Smooth muscle cell (in vitro differentiated cells): Measurements from ENCODE around the gene GABPB2. TPM values are rescaled to one million over a fixed set of nuclear protein-coding genes. Genes with fewer than 3 reads are reported as not detected.
"Not testable (repeated sequence)": the region's sequence is repeated elsewhere in the genome, so short reads cannot be mapped to it uniquely, and the experiment has no call there.

Experiments
- DNase-seq: peaks from one replicate; lab custom pipeline; 2025; ENCODE audit not compliant: unreplicated experiment; lab: John Stamatoyannopoulos, UW
- H2AFZ ChIP-seq: fragments of 200-600 bp; sonication (generic); 2 replicates; pipeline ENCODE4 v1.6.0; 2016; ENCODE audit warnings: antibody characterized with exemption, low read depth, mild to moderate bottlenecking
- H3F3A ChIP-seq: fragments of 200-600 bp; sonication (generic); 2 replicates; pipeline ENCODE4 v1.6.0; 2017; ENCODE audit warnings: antibody characterized with exemption, low read depth
- H3K27ac ChIP-seq: fragments of 200-600 bp; sonication (generic); 2 replicates; pipeline ENCODE4 v1.5.1; 2016; ENCODE audit warnings: low read depth, mild to moderate bottlenecking
- H3K27me3 ChIP-seq: fragments of 200-600 bp; sonication (generic); 2 replicates; pipeline ENCODE4 v1.6.1; 2016; ENCODE audit warnings: low read depth, mild to moderate bottlenecking
- H3K36me3 ChIP-seq: fragments of 200-600 bp; sonication (generic); 2 replicates; pipeline ENCODE4 v1.5.1; 2016; ENCODE audit warnings: low read depth
- H3K4me1 ChIP-seq: fragments of 200-600 bp; sonication (generic); 2 replicates; pipeline ENCODE4 v1.5.1; 2016; ENCODE audit warnings: low read depth
- H3K4me2 ChIP-seq: fragments of 200-600 bp; sonication (generic); 2 replicates; pipeline ENCODE4 v1.6.0; 2016; ENCODE audit warnings: mild to moderate bottlenecking
- H3K4me3 ChIP-seq: fragments of 200-600 bp; sonication (generic); 2 replicates; pipeline ENCODE4 v1.5.1; 2016; ENCODE audit warnings: mild to moderate bottlenecking
- H3K79me2 ChIP-seq: fragments of 200-600 bp; sonication (generic); 2 replicates; pipeline ENCODE4 v1.6.0; 2016; ENCODE audit warnings: low read depth, mild to moderate bottlenecking
- H3K9ac ChIP-seq: fragments of 200-600 bp; sonication (generic); 2 replicates; pipeline ENCODE4 v1.6.0; 2016; ENCODE audit warnings: low read depth
- H3K9me3 ChIP-seq: fragments of 200-600 bp; sonication (generic); replicated peaks from 2 replicates; pipeline ENCODE4 v1.5.1; 2016; ENCODE audit warnings: low read depth
- H4K20me1 ChIP-seq: fragments of 200-600 bp; sonication (generic); 2 replicates; pipeline ENCODE4 v1.6.0; 2016; ENCODE audit warnings: low read depth
- WGBS: methylation state at CpG from one replicate; pipeline ENCODE4 v1.1.7; 2016; ENCODE audit warnings: low lambda C conversion rate; 5-methylcytosine and 5-hydroxymethylcytosine counted together
- polyA plus RNA-seq: library from polyadenylated mRNA; unstranded; fragments of >200 nt; fragmentation: Nextera tagmentation; extraction: Ambion mirVana; gene quantifications from 2 replicates; pipeline ENCODE4 v1.2.1, GENCODE V29; 2016
- total RNA-seq: library from RNA; depleted of rRNA; stranded (reverse); fragments of >200 nt; gene quantifications from 2 replicates; pipeline ENCODE4 v1.2.3, GENCODE V29; 2014
- TF ChIP-seq, protein P1 (sequence below): fragments of 200-600 bp; sonication (generic); IDR thresholded peaks from 2 replicates; pipeline ENCODE4 v1.5.1; 2017; ENCODE audit warnings: borderline replicate concordance, mild to moderate bottlenecking, antibody characterized with exemption; ENCODE audit not compliant: insufficient read depth, poor library complexity, severe bottlenecking

Gene GABPB2
- total and polyA plus RNA-seq, 2 experiments from 2014 or later, result 1.3 to 3.6 TPM

DNA sequence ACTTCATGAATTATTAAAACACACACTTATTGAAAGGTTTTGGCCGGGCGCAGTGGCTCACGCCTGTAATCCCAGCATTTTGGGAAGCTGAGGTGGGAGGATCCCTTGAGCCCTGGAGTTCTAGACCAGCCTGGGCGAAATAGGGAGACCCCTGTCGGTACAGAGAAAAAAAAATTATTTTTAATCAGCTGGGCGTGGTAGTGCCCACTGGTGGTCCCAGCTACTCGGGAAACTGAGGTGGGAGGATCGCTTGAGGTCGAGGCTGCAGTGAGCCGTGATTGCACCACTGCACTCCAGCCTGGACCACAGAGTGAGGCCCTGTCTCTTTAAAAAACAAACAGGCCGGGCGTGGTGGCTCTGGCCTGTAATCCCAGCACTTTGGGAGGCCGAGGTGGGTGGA is 1.7 kb downstream of the GABPB2 start:
- TF ChIP-seq, protein P1, sequence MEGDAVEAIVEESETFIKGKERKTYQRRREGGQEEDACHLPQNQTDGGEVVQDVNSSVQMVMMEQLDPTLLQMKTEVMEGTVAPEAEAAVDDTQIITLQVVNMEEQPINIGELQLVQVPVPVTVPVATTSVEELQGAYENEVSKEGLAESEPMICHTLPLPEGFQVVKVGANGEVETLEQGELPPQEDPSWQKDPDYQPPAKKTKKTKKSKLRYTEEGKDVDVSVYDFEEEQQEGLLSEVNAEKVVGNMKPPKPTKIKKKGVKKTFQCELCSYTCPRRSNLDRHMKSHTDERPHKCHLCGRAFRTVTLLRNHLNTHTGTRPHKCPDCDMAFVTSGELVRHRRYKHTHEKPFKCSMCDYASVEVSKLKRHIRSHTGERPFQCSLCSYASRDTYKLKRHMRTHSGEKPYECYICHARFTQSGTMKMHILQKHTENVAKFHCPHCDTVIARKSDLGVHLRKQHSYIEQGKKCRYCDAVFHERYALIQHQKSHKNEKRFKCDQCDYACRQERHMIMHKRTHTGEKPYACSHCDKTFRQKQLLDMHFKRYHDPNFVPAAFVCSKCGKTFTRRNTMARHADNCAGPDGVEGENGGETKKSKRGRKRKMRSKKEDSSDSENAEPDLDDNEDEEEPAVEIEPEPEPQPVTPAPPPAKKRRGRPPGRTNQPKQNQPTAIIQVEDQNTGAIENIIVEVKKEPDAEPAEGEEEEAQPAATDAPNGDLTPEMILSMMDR, result no peak
- H3K79me2 ChIP-seq, result peaks cover 23% of the 10 kb centered on the region
- H3K4me1 ChIP-seq, result no peaks in the 10 kb centered on the region
- H4K20me1 ChIP-seq, result peaks cover 1% of the 10 kb centered on the region
- H3F3A ChIP-seq, result peaks cover 23% of the 10 kb centered on the region
- no peak for DNase-seq
- no peak overlapping the region for H3K9ac ChIP-seq
- no peak overlapping the region for H2AFZ ChIP-seq
- H3K4me3 ChIP-seq, result no peak overlapping the region
- 84% methylated on average over 13 of the region's 13 CpGs for WGBS
- H3K4me2 ChIP-seq, result no peak overlapping the region
- no peaks in the 10 kb centered on the region for H3K9me3 ChIP-seq
- no peaks in the 10 kb centered on the region for H3K36me3 ChIP-seq
- H3K27me3 ChIP-seq, result no peaks in the 10 kb centered on the region
- no peak overlapping the region for H3K27ac ChIP-seq

DNA sequence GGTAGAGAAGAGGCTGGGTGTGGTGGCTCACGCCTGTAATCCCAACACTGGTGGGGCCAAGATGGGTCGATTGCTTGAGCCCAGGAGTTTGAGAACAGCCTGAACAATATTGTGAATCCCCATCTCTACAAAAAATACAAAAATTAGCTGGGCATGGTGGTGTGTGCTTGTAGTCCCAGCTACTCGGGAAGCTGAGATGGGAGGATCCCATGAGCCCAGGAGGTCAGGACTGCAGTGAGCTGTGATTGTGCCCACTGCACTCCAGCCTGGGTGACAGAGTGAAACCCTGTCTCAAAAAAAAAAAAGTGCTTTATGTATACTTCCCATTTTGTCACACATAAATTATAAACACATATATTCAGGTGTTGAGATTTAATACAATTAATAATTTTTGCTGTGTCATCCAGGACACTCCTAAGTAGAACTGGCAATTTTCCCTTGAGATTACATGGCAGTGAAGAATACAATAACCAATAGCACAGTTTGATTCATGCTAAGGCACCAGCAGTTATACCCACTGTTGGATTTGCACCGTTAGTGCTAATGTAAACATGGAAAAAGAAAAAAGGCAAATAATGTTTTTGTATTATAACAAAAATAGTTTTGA is 15.5 kb downstream of the GABPB2 start:
- Histone ChIP-seq H3K4me1 (no peaks in the 10 kb centered on the region), H3K27ac (no peak overlapping the region), H3F3A (no peaks in the 10 kb centered on the region), H2AFZ (no peak overlapping the region), H3K4me3 (no peak overlapping the region), H3K9me3 (no peaks in the 10 kb centered on the region), H4K20me1 (no peaks in the 10 kb centered on the region), H3K9ac (no peak overlapping the region), H3K36me3 (no peaks in the 10 kb centered on the region), H3K79me2 (no peaks in the 10 kb centered on the region), H3K4me2 (no peak overlapping the region), H3K27me3 (no peaks in the 10 kb centered on the region)
- TF ChIP-seq, protein P1, result no peak
- no peak for DNase-seq
- 89% methylated on average over 4 of the region's 4 CpGs for WGBS

DNA sequence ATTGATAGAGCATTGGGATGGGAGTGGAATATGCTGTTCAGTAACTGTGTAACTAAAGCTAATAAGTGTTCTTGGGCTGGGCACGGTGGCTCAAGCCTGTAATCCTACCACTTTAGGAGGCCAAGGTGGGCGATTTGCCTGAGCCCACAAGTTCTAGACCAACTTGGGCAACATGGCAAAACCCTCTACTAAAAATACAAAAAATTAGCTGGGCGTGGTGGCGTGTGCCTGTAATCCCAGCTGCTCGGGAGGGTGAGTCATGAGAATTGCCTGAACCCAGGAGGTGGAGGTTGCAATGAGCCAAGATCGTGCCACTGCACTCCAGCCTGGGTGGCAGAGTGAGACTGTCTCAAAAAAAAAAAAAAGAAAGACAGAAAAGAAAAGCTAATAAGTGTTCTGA is 26.9 kb downstream of the GABPB2 start:
- H3K4me2 ChIP-seq, H4K20me1 ChIP-seq, DNase-seq, H2AFZ ChIP-seq, H3K27ac ChIP-seq, H3K36me3 ChIP-seq, H3K4me1 ChIP-seq, H3K9me3 ChIP-seq, H3K27me3 ChIP-seq, H3F3A ChIP-seq, H3K4me3 ChIP-seq, H3K79me2 ChIP-seq, H3K9ac ChIP-seq: not testable (repeated sequence)
- WGBS, result 84% methylated on average over 6 of the region's 6 CpGs

DNA sequence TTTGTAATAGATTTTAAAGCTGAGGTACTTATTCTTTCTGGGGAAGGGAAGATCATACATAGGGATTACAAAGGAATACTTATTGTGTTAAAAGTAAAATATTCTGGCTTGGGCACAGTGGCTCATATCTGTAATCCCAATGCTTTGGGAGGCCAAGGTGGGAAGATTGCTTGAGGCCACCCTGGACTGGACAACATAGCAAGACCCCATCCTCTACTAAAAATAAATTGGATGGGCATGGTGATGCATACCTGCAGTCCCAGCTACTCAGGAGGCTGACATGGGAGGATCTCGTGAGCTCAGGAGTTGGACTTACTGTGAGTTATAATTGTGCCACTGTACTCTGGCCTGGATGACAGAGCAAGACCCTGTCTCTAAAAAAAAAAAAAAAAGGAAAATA is 27.6 kb downstream of the GABPB2 start:
- DNase-seq, result no peak
- Histone ChIP-seq H3K9ac (no peak overlapping the region), H3K36me3 (no peaks in the 10 kb centered on the region), H3K27ac (no peak overlapping the region), H3F3A (no peaks in the 10 kb centered on the region), H2AFZ (no peak overlapping the region), H3K4me2 (no peak overlapping the region), H3K9me3 (no peaks in the 10 kb centered on the region), H3K27me3 (no peaks in the 10 kb centered on the region), H3K4me1 (no peaks in the 10 kb centered on the region), H3K4me3 (no peak overlapping the region), H4K20me1 (no peaks in the 10 kb centered on the region), H3K79me2 (no peaks in the 10 kb centered on the region)
- WGBS, result 72% methylated on average over 1 of the region's 1 CpG
- TF ChIP-seq, protein P1, result no peak
